ENCODE data around the gene SPOCK1. TPM values are rescaled to one million over a fixed set of nuclear protein-coding genes. Genes with fewer than 3 reads are reported as not detected.
A peak's percentile ranks its signal among the peaks of the same experiment; 100 is the strongest.

Gene SPOCK1
- total RNA-seq, 1 experiment from 2014 or later, result 0.27 TPM

GRCh38 chr5:137075163-137075970 lies 423.8 kb downstream of the SPOCK1 start (continued):
- TF ChIP-seq YY1 (IDR thresholded peaks at IDR 0.05; ENCODE audit: extremely low read depth, insufficient replicate concordance, low read depth, low read length) (peak; percentile 35), CTCF (IDR thresholded peaks at IDR 0.05 in 2 of 3, conservative IDR thresholded peaks at IDR 0.05 in 1 of 3; ENCODE audit: borderline replicate concordance in 1 of 3, insufficient read depth in 1 of 3, low read depth in 2 of 3, low read length in 2 of 3) (peak; percentile 66 to 93 (median 93); a peak in 5 of 6 replicates), ZBTB33 (IDR thresholded peaks at IDR 0.05; ENCODE audit: extremely low read depth, insufficient replicate concordance, low read length) (no peak), ATF3 (IDR thresholded peaks at IDR 0.05) (no peak), SIN3A (IDR thresholded peaks at IDR 0.05; ENCODE audit: low read depth) (no peak), EGR1 (IDR thresholded peaks at IDR 0.05; ENCODE audit: low read depth) (no peak), CEBPB (IDR thresholded peaks at IDR 0.05; ENCODE audit: low read depth) (no peak), FOSL1 (IDR thresholded peaks at IDR 0.05; ENCODE audit: low read depth) (no peak)

- Histone ChIP-seq H3K9me3 (ENCODE audit: control insufficient read depth in 1 of 2, insufficient read depth in 1 of 2, low read depth in 1 of 2, low read length in 2 of 2) (no peaks in the 10 kb centered on the region), H4K20me1 (ENCODE audit: insufficient read depth) (no peaks in the 10 kb centered on the region), H3K27me3 (ENCODE audit: insufficient read depth, low read length) (peaks cover 53% of the 10 kb centered on the region), H3K4me3 (replicated peaks in 1 of 2; ENCODE audit: low read depth in 1 of 2, low read length in 2 of 2) (no peak overlapping the region), H2AFZ (ENCODE audit: low read depth, low read length, poor library complexity, severe bottlenecking) (no peak overlapping the region), H3K4me1 (ENCODE audit: control insufficient read depth in 1 of 2, insufficient read depth in 2 of 2, low read length in 2 of 2) (peaks cover 5% of the 10 kb centered on the region in 2 experiments; a peak in 3 of 4 replicates), H3K36me3 (ENCODE audit: control insufficient read depth in 1 of 2, insufficient read depth in 2 of 2, low read length in 2 of 2) (no peaks in the 10 kb centered on the region), H3K4me2 (ENCODE audit: low read length) (no peak overlapping the region), H3K79me2 (ENCODE audit: insufficient read depth, low read length) (no peaks in the 10 kb centered on the region), H3K9ac (ENCODE audit: low read length) (no peak overlapping the region), H3K27ac (ENCODE audit: low read depth, low read length) (no peak overlapping the region), H3K9me2 (ENCODE audit: insufficient read depth) (no peaks in the 10 kb centered on the region)
- ATAC-seq (no peak), DNase-seq (ENCODE audit: low read depth, low spot score) (no peak)
- intact Hi-C loops (cut with micrococcal nuclease), result no loop called here
- ChIA-PET RAD21 (ENCODE audit: low non-redundant PET in 1 of 2, low total read pairs in 2 of 2, uncharacterized antibody in 2 of 2, unreplicated experiment in 2 of 2) (no interaction called here), CTCF (no interaction called here), POLR2A (no interaction called here)
- TF ChIP-seq SIN3A (IDR thresholded peaks at IDR 0.05; ENCODE audit: low read depth) (no peak), ZNF274 (IDR thresholded peaks at IDR 0.05; ENCODE audit: low read depth, low read length) (no peak), EZH2 (IDR thresholded peaks at IDR 0.05) (0 out of 2 replicates have a peak, but pooled peaks have one; percentile 7), POLR2A (IDR thresholded peaks at IDR 0.05; ENCODE audit: borderline replicate concordance, extremely low read depth, insufficient read depth, insufficient read length) (no peak), ATF3 (IDR thresholded peaks at IDR 0.05) (no peak), ZBTB33 (IDR thresholded peaks at IDR 0.05; ENCODE audit: extremely low read depth, insufficient replicate concordance, low read length) (no peak)
- BruUV-seq (replicated peaks), result no TSS peak
These were observed 425.9 kb downstream of the SPOCK1 start for GRCh38 chr5:137073189-137073588.

Data from HCT116 (cell line).